Astrocyte of the spinal cord (primary cell): Measurements from ENCODE around the gene TOM1.

Experiments
- DNase-seq: peaks from one replicate; pipeline ENCODE4 v3.0.0; 2011; ENCODE audit warnings: low read depth, low spot score
- H3K4me3 ChIP-seq: 2 replicates; pipeline ENCODE4 v1.5.1; 2011; ENCODE audit warnings: low read depth, mild to moderate bottlenecking, low read length, moderate library complexity
- CTCF ChIP-seq: IDR thresholded peaks from 2 replicates; pipeline ENCODE4 v1.5.1; 2012; ENCODE audit warnings: low read depth, mild to moderate bottlenecking, low read length, inconsistent platforms
- in situ Hi-C: cut with HindIII; loops from 2 replicates; pipeline ENCODE4 v1.10.0; 2017; ENCODE audit warnings: low sequenced_read_pairs

The TOM1 gene

GRCh38 chr22:35376728-35377472, 77.2 kb downstream of the TOM1 start:
- in situ Hi-C loops: no loop called here
- DNase-seq: peak; percentile 98
- H3K4me3 ChIP-seq: no peak overlapping the region
- TF ChIP-seq CTCF: no peak

GRCh38 chr22:35377735-35378134, 78.0 kb downstream of the TOM1 start:
- TF ChIP-seq CTCF: no peak
- in situ Hi-C loops: no loop called here
- no peak overlapping the region for H3K4me3 ChIP-seq
- DNase-seq: no peak

- no peak for DNase-seq
- in situ Hi-C loops: no loop called here
- TF ChIP-seq CTCF: no peak
- no peak overlapping the region for H3K4me3 ChIP-seq
These were observed 78.9 kb downstream of the TOM1 start for GRCh38 chr22:35378621-35379020.

- in situ Hi-C loops: no loop called here
- DNase-seq: no peak
- H3K4me3 ChIP-seq: no peak overlapping the region
- TF ChIP-seq CTCF: no peak
These were observed 79.7 kb downstream of the TOM1 start for GRCh38 chr22:35379146-35379993.

- H3K4me3 ChIP-seq: no peak overlapping the region
- TF ChIP-seq CTCF: no peak
- no peak for DNase-seq
- in situ Hi-C loops: no loop called here
These were observed 80.3 kb downstream of the TOM1 start for GRCh38 chr22:35380013-35380412.

- in situ Hi-C loops: no loop called here
- H3K4me3 ChIP-seq: peak within 1 kb of the TSS; percentile 65
- DNase-seq: peak; percentile 84
- peak; percentile 1 for TF ChIP-seq CTCF
These were observed 81.1 kb downstream of the TOM1 start, which contains the start of gene HMOX1 for GRCh38 chr22:35380537-35381423. HMOX1 (plus strand) TSS chr22:35381096; CDS start chr22:35381174, 78 bp downstream.
